ENCODE measurements around the gene ZNF516. TPM values are rescaled to one million over a fixed set of nuclear protein-coding genes. Genes with fewer than 3 reads are reported as not detected.
A peak's percentile ranks its signal among the peaks of the same experiment; 100 is the strongest.

The ZNF516 gene
- total RNA-seq, 1 donor from 2014 or later, result 192 TPM

DNA sequence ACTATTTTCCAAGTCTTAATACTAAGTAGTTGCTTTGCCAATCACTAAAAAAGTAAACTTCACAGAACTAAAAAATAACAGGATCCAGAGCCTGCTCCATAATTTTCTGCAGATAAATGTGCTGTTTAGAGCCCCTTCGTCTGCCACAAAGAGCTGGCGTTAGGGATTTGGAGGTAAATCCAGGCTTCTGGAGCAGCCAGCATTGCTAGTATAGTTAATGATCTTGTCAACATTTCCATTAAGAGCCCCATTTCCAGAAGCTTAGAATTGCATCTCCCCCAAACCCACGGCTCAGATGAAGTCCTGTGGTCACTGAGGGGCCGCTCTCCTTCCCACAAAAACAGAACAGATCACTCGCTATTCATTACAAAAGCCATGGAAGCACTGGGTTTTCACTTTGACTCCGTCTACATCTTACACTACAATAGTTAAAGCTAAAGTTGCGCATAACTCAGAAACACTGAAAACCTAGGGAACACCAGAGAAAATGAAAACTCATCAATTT is 41.9 kb downstream of the ZNF516 start:
- peak overlapping the region; percentile 90 for H3K4me3 Mint-ChIP-seq (ENCODE audit: unreplicated experiment)
- H3K4me1 Mint-ChIP-seq (ENCODE audit: low read depth, unreplicated experiment), result peaks cover 80% of the 10 kb centered on the region
- H3K27me3 Mint-ChIP-seq (ENCODE audit: unreplicated experiment), result peaks cover 25% of the 10 kb centered on the region
- H3K9me3 Mint-ChIP-seq (ENCODE audit: unreplicated experiment), result peaks cover 30% of the 10 kb centered on the region
- no peaks in the 10 kb centered on the region for H3K36me3 Mint-ChIP-seq (ENCODE audit: unreplicated experiment)
- H3K27ac Mint-ChIP-seq (ENCODE audit: unreplicated experiment), result peak overlapping the region; percentile 100
- TF ChIP-seq, protein P1, sequence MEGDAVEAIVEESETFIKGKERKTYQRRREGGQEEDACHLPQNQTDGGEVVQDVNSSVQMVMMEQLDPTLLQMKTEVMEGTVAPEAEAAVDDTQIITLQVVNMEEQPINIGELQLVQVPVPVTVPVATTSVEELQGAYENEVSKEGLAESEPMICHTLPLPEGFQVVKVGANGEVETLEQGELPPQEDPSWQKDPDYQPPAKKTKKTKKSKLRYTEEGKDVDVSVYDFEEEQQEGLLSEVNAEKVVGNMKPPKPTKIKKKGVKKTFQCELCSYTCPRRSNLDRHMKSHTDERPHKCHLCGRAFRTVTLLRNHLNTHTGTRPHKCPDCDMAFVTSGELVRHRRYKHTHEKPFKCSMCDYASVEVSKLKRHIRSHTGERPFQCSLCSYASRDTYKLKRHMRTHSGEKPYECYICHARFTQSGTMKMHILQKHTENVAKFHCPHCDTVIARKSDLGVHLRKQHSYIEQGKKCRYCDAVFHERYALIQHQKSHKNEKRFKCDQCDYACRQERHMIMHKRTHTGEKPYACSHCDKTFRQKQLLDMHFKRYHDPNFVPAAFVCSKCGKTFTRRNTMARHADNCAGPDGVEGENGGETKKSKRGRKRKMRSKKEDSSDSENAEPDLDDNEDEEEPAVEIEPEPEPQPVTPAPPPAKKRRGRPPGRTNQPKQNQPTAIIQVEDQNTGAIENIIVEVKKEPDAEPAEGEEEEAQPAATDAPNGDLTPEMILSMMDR (IDR thresholded peaks at IDR 0.05; ENCODE audit: partially characterized antibody, unreplicated experiment), result no peak
- DNase-seq, result no peak

DNA sequence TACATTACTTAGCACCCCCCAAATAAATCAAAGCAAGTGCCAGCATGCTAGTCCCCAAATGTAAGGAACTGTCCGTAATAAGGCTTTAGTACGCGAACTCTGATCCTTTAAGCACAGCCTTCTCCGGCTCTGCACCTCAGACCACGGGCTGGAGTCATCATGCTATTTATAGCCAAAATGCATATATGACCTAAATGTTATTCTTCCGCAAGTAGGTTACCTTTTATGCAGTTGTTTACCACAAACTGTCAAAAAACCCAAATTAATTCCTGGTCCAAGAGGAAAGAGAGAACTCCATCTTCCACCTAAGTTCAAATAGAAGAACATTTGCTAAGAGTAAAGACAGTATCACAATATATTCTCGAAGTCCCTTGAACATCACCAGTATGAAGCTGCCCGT is 42.7 kb downstream of the ZNF516 start:
- no peak for DNase-seq
- peak overlapping the region; percentile 100 for H3K27ac Mint-ChIP-seq (ENCODE audit: unreplicated experiment)

DNA sequence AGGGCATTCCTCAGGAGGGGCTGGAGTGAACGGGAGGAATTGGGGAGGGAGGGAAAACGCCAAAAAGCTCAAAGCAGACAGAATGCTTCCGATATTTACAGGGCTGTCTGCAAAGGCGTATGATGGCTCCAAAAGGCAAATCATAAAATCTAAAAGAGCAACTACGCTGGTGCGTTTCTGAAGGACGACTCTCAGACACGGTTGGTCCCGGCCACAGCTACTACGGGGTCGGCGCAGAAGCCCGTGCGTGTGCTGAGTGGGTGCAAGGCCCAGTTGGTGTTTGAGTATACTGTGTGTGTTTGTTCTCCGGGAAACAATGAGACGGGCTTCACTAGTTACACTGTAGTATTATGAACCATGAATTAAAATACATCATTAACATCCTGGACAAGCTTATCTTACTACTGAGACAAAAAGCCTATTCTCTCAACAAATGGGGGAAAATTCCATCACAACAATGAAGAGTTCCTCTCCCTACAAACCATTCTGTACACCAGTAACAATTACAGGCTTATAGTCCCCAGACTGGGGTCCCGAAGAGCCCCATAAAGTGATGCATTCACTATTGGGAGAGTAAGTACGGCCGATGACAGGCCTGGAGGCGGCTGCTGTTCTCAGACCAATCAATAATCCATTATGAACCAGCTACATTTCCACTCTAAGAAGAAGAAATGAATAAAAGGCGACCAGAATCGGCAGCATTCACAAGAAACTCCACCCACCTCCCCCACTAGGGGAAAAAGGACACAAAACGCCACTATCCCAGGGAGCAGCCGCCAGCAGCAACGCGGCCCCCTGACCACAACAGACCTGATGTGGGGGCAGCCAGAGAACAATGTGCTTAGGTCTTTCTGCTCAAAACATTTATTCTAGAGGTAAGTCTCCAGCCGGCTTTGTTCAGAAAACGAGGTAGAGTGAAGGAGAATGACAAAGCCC is 43.4 kb downstream of the ZNF516 start:
- Mint-ChIP-seq H3K27me3 (ENCODE audit: unreplicated experiment) (peaks cover 29% of the 10 kb centered on the region), H3K36me3 (ENCODE audit: unreplicated experiment) (no peaks in the 10 kb centered on the region), H3K9me3 (ENCODE audit: unreplicated experiment) (peaks cover 40% of the 10 kb centered on the region), H3K4me1 (ENCODE audit: low read depth, unreplicated experiment) (peaks cover 82% of the 10 kb centered on the region), H3K4me3 (ENCODE audit: unreplicated experiment) (peak overlapping the region; percentile 90), H3K27ac (ENCODE audit: unreplicated experiment) (peak overlapping the region; percentile 100)
- TF ChIP-seq, protein P1 (IDR thresholded peaks at IDR 0.05; ENCODE audit: partially characterized antibody, unreplicated experiment), result peak; percentile 61
- peak; percentile 52 for DNase-seq

More for the DNA sequence above, 42.7 kb downstream of the ZNF516 start:
- no peaks in the 10 kb centered on the region for H3K36me3 Mint-ChIP-seq (ENCODE audit: unreplicated experiment)
- peaks cover 34% of the 10 kb centered on the region for H3K9me3 Mint-ChIP-seq (ENCODE audit: unreplicated experiment)
- TF ChIP-seq, protein P1 (IDR thresholded peaks at IDR 0.05; ENCODE audit: partially characterized antibody, unreplicated experiment), result peak; percentile 15
- H3K4me3 Mint-ChIP-seq (ENCODE audit: unreplicated experiment), result peak overlapping the region; percentile 90
- H3K27me3 Mint-ChIP-seq (ENCODE audit: unreplicated experiment), result peaks cover 29% of the 10 kb centered on the region
- peaks cover 82% of the 10 kb centered on the region for H3K4me1 Mint-ChIP-seq (ENCODE audit: low read depth, unreplicated experiment)

DNA sequence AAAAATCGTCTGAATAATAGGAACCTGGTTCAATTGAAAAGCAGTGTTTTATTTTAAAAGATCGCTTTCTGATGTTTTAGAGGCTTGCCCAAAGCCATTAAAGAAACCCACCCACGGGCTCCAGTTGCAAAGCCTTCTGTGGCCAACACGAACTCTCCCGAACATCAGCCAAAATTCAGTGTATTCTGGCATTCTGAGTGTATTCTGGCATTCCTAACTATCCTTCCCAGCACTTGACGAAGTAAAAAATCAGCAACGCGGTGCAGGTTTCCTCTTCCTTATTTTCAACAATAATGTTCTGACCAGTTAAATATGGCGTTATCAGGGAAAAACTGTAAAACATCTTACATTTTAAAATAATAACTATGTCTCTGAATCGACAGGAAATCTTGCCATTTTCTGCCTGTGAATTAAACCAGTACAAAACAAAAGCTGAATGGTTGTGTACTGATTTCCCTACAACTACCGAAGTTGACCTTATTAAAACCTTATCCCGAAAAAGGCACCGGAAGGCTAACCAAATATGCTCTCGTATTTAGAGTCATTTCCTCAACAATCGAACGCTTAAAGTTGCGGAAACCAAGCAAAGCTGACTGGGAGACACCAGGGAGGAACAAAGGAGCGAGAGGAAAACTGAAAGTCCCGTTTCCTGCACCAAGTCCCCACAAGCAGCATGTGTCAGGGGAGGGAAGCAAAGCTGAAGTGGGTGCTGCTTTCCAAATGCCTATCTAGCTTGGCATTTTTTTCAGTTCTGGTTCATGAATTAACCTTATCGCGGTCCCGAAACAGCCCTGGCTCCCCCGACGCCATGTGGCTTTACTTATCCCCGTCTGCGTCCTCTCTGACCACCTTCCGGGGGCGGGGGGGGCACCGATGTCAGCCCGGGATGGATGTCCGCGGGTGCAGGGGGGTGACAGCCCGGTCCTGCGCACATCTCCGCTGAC is 44.3 kb downstream of the ZNF516 start:
- H3K4me1 Mint-ChIP-seq (ENCODE audit: low read depth, unreplicated experiment), result peaks cover 82% of the 10 kb centered on the region
- no peaks in the 10 kb centered on the region for H3K36me3 Mint-ChIP-seq (ENCODE audit: unreplicated experiment)
- peaks cover 45% of the 10 kb centered on the region for H3K9me3 Mint-ChIP-seq (ENCODE audit: unreplicated experiment)
- TF ChIP-seq, protein P1 (IDR thresholded peaks at IDR 0.05; ENCODE audit: partially characterized antibody, unreplicated experiment), result no peak
- H3K4me3 Mint-ChIP-seq (ENCODE audit: unreplicated experiment), result peak overlapping the region; percentile 90
- DNase-seq, result no peak
- H3K27me3 Mint-ChIP-seq (ENCODE audit: unreplicated experiment), result peaks cover 29% of the 10 kb centered on the region
- peak overlapping the region; percentile 100 for H3K27ac Mint-ChIP-seq (ENCODE audit: unreplicated experiment)

Data from glutamatergic neuron (in vitro differentiated cells).